ENCODE measurements around the gene PPIH. TPM values are rescaled to one million over a fixed set of nuclear protein-coding genes. Genes with fewer than 3 reads are reported as not detected.
"Not testable (repeated sequence)": the region's sequence is repeated elsewhere in the genome, so short reads cannot be mapped to it uniquely, and the experiment has no call there.

Gene PPIH
- polyA plus RNA-seq (2011; rRNA removed), result 20.3 and 37.6 TPM in 2 replicates
- polyA minus RNA-seq (2011; rRNA and poly(A)+ RNA removed), result 10.7 and 11.1 TPM in 2 replicates

DNA sequence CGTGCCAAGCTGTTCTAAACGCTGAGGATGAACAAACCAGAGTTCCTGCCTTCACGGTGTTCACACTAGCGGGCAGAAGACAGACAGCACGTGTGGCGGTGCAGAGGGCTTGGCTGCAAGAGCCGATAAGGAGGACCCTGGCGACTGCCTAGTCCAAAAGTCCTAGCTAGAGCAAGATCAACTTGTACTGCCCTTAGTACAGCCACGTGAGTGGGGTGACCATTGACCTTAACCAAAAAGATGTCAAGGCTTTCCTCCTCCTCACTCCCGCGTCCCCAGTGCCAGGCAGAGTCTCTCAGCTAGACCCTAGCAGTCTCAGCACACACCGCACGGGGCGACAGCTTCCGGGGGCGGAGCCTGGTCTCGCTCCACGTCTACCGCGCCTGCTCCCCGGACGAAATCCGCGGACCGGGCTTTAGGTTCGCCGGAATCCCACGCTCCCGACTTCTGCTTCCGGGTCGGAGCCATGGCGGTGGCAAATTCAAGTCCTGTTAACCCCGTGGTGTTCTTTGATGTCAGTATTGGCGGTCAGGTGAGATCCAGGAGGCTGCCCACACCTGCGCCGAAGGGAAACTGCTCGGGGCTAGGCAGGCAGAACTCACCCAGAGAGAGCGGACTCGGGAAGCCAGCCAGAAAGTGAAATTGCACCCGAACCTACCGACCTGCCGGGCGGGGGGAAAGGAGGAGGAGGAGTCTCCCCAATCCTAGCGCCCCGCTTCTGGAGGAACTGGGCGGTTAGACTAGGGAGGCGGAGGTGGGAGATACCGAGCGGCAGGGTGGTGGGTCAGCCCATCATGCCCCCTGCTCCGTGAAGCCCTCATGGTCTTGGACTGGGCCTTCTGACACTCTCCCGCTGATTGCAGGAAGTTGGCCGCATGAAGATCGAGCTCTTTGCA, at the start of gene PPIH:
PPIH (plus strand) TSS at position 443 of the 896 bp plus-strand sequence; CDS start at position 467, 24 bp downstream.
- H3K27me3 ChIP-seq (ENCODE audit: control insufficient read depth, insufficient read depth, low read length), result no peaks in the 10 kb centered on the region
- ChIA-PET POLR2A (no interaction called here), CTCF (interaction anchor here (0.7 to 2.0 kb wide), 5 partner anchors 14 to 511 kb away, joined by 3 to 5 read pairs (median 4); no protein-coding TSS in a partner anchor)
- TF ChIP-seq, protein P1, sequence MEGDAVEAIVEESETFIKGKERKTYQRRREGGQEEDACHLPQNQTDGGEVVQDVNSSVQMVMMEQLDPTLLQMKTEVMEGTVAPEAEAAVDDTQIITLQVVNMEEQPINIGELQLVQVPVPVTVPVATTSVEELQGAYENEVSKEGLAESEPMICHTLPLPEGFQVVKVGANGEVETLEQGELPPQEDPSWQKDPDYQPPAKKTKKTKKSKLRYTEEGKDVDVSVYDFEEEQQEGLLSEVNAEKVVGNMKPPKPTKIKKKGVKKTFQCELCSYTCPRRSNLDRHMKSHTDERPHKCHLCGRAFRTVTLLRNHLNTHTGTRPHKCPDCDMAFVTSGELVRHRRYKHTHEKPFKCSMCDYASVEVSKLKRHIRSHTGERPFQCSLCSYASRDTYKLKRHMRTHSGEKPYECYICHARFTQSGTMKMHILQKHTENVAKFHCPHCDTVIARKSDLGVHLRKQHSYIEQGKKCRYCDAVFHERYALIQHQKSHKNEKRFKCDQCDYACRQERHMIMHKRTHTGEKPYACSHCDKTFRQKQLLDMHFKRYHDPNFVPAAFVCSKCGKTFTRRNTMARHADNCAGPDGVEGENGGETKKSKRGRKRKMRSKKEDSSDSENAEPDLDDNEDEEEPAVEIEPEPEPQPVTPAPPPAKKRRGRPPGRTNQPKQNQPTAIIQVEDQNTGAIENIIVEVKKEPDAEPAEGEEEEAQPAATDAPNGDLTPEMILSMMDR (IDR thresholded peaks at IDR 0.05; ENCODE audit: insufficient read depth, low read depth, low read length), result peak; percentile 40
- H3K4me3 ChIP-seq (ENCODE audit: low read depth, low read length), result peak within 1 kb of the TSS; percentile 67
- peak; percentile 49 for DNase-seq (ENCODE audit: low read depth)
- H3K36me3 ChIP-seq (ENCODE audit: control insufficient read depth, insufficient read depth, low read length), result no peaks in the 10 kb centered on the region

GRCh38 chr1:42613803-42614131, 44.5 kb upstream of the PPIH start:
- Histone ChIP-seq H3K27me3 (ENCODE audit: control insufficient read depth, insufficient read depth, low read length) (no peaks in the 10 kb centered on the region), H3K4me3 (ENCODE audit: low read depth, low read length) (no peak overlapping the region), H3K36me3 (ENCODE audit: control insufficient read depth, insufficient read depth, low read length) (no peaks in the 10 kb centered on the region)
- POLR2A ChIA-PET, result no interaction called here
- TF ChIP-seq, protein P1 (IDR thresholded peaks at IDR 0.05; ENCODE audit: insufficient read depth, low read depth, low read length), result no peak
- CTCF ChIA-PET, result no interaction called here
- no peak for DNase-seq (ENCODE audit: low read depth)

GRCh38 chr1:42618866-42619265, 39.4 kb upstream of the PPIH start:
- POLR2A ChIA-PET, result no interaction called here
- Histone ChIP-seq H3K27me3 (ENCODE audit: control insufficient read depth, insufficient read depth, low read length) (no peaks in the 10 kb centered on the region), H3K36me3 (ENCODE audit: control insufficient read depth, insufficient read depth, low read length) (no peaks in the 10 kb centered on the region), H3K4me3 (ENCODE audit: low read depth, low read length) (no peak overlapping the region)
- CTCF ChIA-PET, result no interaction called here
- DNase-seq (ENCODE audit: low read depth), result no peak
- TF ChIP-seq, protein P1 (IDR thresholded peaks at IDR 0.05; ENCODE audit: insufficient read depth, low read depth, low read length), result no peak

DNA sequence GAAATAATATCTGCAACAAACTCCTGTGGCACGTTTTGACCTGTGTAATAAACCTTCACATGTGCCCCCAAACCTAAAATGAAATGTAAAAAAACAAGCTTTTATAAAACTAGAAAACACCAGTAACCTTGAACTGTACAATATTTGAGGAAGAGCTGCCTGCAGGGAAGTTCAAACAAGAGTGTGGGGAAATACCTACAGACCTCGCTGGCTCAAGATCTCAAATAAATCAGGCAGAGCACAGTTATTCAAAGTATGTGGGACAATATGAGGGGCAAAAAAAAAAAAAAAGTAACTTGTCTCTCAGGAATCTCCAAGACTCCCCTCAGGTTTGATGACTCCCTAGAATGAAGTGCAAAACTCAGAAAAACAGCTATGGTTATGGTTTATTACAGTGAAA, 37.9 kb upstream of the PPIH start:
- TF ChIP-seq, protein P1 (IDR thresholded peaks at IDR 0.05; ENCODE audit: insufficient read depth, low read depth, low read length), result no peak
- H3K36me3 ChIP-seq (ENCODE audit: control insufficient read depth, insufficient read depth, low read length), result no peaks in the 10 kb centered on the region
- H3K4me3 ChIP-seq (ENCODE audit: low read depth, low read length), result no peak overlapping the region
- DNase-seq (ENCODE audit: low read depth), result no peak
- POLR2A ChIA-PET, result no interaction called here
- CTCF ChIA-PET, result interaction anchor here (0.6 kb wide), 1 partner anchor 11 kb away, joined by 4 read pairs; no protein-coding TSS in a partner anchor
- H3K27me3 ChIP-seq (ENCODE audit: control insufficient read depth, insufficient read depth, low read length), result no peaks in the 10 kb centered on the region

DNA sequence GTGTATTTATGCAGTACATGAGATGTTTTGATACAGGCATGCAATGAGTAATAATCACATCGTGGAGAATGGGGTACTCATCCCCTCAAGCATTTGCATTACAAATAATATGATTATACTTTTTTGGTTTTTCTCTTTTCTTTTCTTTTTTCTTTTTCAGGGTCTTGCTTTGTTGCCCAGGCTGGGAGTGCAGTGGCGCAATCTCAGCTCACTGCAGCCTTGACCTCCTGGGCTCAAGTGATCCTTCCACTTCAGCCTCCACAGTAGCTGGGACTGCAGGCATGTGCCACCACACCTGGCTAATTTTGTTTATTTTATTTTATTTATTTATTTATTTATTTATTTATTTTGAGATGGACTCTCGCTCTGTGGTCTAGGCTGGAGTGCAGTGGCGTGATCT, 37.0 kb upstream of the PPIH start:
- DNase-seq (ENCODE audit: low read depth); CTCF ChIA-PET; H3K36me3 ChIP-seq (ENCODE audit: control insufficient read depth, insufficient read depth, low read length); H3K4me3 ChIP-seq (ENCODE audit: low read depth, low read length); POLR2A ChIA-PET; H3K27me3 ChIP-seq (ENCODE audit: control insufficient read depth, insufficient read depth, low read length): not testable (repeated sequence)

- DNase-seq (ENCODE audit: low read depth); POLR2A ChIA-PET: not testable (repeated sequence)
Measured at GRCh38 chr1:42627205-42627604, 31.0 kb upstream of the PPIH start.

More at GRCh38 chr1:42627205-42627604, 31.0 kb upstream of the PPIH start:
- CTCF ChIA-PET; H3K36me3 ChIP-seq (ENCODE audit: control insufficient read depth, insufficient read depth, low read length); H3K4me3 ChIP-seq (ENCODE audit: low read depth, low read length); H3K27me3 ChIP-seq (ENCODE audit: control insufficient read depth, insufficient read depth, low read length): not testable (repeated sequence)

Measured in BJ (cell line).